HG03565 (cell line): ENCODE measurements around the gene PPP5C.
"Not testable (repeated sequence)": the region's sequence is repeated elsewhere in the genome, so short reads cannot be mapped to it uniquely, and the experiment has no call there.

ENCODE experiments used
- ATAC-seq: cut with Tn5 transposase; IDR thresholded peaks from one replicate; pipeline ENCODE4 v1.9.1; 2021; ENCODE audit warnings: mild to moderate bottlenecking, moderate library complexity; ENCODE audit not compliant: unreplicated experiment

The PPP5C gene

DNA sequence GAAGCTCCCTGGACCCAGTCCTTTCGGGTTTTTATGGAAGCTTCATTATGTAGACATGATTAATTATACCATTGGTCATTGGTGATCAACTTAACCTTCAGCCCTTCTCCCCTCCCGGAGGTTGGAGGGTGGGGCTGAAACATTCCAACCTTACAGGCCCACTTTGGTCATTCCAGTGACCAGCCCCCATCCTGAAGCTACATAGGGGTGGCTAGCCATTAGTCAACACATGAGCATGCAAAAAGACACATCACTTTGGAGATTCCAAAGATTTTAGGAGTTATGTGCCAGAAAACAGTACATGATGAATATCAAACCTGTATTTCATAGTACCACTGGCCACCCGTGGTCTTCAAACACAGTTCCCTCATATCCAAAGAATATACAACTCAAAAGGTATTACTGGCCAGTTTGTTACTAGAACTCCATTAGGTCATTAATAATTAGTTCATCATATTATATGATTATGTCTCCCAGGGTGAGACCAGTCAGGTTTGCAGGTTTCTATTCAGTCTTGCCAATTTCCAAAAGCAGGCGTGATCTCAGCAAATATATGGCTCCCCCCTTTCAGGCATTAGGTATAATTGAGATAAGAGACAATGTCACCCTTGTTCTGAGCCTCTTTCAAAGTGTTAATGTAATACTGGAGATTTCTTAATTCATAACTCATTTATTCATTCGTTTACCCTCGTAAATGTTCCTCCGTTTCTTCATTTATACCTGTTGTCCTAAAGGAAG lies 11.1 kb downstream of the PPP5C start:
- no peak for ATAC-seq

DNA sequence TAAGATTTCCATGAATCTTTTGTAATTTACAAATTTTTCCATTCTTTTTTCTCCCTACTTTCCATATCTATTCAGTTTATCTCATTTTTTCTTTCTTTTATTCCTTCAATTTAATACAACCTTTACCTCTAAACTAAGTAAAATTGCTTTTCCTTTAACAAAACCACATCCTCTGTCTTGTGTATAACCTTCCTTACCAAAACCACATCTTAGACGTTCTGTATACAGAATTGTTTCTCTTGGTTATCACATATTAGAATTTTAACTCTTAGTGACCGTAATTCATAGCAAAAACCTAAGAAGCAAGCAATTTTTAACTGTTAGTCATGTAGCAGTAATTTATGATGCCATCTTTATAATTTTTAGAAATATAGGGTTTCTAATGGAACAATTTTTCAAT lies 15.0 kb downstream of the PPP5C start:
- ATAC-seq = no peak

GRCh38 chr19:46364359-46364758 lies 17.5 kb downstream of the PPP5C start:
- ATAC-seq = no peak

DNA sequence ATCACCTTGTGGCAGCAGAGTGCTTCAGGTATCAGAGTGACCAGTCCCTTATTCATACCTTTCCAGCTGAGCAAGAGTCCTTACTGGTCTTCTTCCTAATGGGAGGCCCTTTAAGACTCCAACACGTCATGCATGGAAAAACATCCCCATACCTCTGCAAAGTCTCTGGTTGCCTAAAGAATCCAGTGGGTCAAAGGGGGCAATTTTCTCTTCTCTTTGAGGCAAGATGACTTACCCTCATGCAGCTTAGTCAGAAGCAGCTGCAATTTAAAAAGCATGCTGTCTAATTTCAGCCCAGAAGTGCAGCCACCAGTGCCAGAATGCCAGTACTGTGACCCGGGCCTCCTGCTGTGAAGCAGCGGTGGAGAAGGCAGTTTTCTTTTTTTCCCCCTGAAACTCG lies 18.7 kb downstream of the PPP5C start:
- ATAC-seq = no peak

- ATAC-seq = no peak
Measured at GRCh38 chr19:46366620-46367292, 19.9 kb downstream of the PPP5C start.

DNA sequence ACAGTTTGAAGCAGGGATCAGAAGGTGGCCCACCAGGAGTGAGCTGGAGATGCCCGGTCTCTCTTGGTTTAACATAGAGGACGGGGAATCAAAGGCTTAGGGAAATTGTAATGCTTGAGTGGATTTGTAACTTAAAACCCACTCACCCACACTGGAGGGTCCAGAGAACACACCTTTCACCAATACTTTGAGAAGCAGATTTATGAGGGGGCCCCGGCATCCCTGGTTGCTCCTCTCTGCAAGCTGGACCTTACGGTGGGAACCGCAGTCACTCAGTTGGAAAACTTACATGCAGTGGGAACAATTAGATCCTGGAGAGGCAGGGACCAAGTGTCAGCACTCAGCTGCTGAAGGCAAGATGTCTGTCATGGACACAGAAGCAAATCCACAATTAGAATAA lies 20.5 kb downstream of the PPP5C start:
- ATAC-seq = no peak

DNA sequence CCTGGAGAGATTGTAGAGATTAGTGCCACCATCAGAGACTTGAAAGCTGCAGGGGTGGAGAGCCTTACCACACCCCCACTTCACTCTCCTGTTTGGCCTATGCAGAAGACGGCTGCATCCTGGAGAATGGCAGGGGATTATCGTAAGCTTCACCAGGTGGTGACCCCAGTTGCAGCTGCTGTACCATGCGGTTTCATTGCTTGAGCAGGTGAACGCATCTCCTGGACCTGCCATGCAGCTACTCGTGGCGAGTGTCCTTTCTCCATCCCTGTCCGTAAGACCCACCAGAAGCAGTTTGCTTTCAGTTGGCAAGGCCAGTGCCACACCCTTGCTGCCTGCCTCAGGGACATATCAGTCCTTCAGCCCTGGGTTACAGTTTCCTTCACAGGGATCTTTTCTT lies 21.2 kb downstream of the PPP5C start:
- ATAC-seq = no peak

GRCh38 chr19:46369817-46370216 lies 22.9 kb downstream of the PPP5C start:
- ATAC-seq = no peak

GRCh38 chr19:46371371-46371901 lies 24.5 kb downstream of the PPP5C start:
- ATAC-seq = no peak

DNA sequence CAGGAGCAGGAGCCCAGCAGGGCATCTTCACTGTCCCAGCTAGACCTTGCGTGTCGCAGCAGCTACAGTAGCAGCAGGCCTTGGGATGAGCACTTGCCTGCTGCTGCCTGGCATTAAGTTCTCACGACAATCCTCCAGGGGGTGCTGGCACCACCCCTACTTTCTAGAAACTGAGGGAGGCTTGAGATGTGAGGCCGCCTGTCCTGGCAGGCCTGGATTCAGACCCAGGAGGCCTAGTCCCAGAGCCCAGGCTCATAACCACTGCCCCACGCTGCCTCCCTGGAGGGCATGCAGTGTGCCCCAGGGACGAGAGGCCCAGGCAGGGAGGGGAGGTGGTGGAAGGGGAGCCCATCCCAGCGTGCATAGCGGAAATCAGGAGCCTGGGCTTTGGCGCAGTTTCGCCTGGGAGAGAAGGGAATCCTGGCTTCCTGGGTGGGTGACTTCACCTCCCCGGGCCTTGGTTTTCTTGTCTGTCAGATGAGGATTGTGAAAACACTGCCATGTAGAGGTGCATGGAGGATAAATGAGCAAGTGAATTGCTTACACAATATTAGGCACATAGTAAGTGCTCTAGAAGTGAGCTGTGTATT lies 26.1 kb downstream of the PPP5C start:
- ATAC-seq = no peak

DNA sequence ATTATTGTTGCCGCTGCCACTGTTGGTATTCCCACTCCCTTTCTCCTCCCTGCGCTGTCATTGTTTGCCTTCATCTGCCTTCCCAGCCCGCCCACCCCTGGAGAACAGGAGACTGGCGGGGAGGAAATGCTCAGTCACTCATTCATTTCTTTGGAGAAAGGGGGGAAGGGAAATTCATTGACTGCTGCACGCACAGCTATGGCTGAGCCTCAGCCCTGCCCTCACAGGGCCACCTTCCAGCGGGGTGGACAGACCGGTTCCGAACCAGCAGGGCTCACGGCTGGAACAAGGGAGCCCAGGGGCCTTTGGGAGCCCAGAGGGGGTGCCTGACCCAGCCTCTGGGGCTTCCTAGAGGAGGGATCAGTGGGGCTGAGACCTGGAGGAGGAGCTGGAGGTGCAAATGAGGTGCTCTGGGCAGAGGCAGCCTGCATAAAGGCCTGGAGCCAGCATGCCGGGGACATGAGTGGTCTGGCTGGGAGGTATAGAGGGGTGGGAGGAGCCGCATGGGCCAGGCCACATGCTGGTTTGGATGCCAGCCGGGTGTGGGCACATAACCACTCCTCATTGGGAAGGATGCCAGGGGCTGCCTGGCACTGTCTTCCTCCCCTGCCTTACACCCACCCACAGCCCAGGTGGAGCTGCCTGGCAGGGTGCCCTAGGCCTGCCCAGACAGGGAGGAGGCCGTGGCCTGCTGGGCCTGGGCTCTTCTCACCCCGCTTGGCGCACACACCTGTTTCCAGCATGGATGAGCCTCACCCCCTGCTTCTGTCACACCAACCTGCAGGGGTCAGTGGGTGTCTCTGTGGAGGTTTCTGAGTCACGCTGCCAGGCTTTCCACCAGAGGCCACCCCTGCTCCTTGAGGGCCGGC lies 26.8 kb downstream of the PPP5C start:
- ATAC-seq = no peak

DNA sequence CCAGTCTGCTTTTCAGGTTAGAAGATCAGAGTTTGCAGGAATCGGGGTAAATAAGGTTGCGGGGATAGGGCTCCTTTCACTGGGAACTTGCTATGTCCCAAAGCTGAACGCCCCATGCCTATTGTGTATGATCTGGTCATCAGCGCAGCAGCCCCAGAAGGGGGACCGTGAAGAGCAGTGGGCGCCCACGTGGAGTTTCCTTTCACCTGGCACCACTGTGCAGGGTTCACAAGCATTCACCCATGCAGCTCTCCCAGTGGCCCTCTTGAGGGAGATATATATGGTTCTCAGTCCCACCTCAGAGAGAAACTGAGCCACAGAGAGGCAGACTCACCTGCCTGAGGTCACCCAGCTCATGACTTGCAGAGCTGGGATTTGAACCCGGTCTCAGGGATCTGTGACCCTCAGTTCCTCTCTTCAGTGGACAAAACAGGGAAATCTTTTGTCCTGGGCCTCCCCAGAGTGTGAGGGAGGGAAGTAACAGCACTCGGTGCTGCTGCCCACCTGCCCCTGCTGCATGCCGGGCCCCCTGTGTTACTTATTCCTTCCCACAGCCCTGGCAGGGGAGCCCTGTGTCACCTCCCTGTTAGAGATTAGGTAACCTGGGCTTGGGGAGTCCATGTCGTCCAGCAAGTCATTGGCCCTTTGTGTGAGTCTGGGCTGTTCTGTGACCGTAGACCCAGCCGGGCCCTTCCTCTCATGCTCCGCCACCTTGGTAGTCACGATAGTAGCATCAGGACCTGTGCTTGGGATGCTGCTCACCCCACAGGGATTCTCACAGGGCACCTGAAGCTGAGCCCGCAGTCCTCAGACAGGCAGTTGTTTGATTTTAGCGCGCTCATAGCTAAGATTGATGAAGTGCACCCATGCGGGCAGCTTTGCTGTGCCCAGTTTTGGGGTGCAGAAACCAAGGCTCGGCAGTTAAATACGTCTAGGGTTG lies 27.9 kb downstream of the PPP5C start:
- no peak for ATAC-seq

- not testable (repeated sequence) for ATAC-seq
Measured at GRCh38 chr19:46375476-46376067, 28.7 kb downstream of the PPP5C start.

- no peak for ATAC-seq
Measured at GRCh38 chr19:46376241-46377153, 29.6 kb downstream of the PPP5C start.

- no peak for ATAC-seq
Measured at GRCh38 chr19:46378268-46378667, 31.4 kb downstream of the PPP5C start.

DNA sequence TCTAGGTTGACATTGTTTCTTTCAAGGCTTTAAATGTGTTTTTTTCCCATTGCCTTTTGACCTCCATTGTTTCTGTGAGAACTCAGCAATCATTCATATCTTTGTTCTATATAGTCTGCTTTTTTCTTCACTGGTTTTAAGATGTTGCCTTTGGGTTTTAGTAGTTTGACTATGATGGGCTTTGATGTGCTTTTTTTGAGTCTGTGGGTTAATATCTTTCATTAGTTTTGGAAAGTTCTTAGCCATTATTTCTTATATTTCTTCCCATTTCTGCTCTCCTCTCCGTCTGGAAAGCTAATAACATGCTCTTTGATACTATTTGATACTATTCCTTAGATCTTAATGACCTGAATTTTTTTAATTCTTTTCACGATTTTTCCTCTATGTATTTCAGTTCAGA lies 33.8 kb downstream of the PPP5C start:
- ATAC-seq = no peak

GRCh38 chr19:46381346-46381745 lies 34.5 kb downstream of the PPP5C start:
- ATAC-seq = no peak

DNA sequence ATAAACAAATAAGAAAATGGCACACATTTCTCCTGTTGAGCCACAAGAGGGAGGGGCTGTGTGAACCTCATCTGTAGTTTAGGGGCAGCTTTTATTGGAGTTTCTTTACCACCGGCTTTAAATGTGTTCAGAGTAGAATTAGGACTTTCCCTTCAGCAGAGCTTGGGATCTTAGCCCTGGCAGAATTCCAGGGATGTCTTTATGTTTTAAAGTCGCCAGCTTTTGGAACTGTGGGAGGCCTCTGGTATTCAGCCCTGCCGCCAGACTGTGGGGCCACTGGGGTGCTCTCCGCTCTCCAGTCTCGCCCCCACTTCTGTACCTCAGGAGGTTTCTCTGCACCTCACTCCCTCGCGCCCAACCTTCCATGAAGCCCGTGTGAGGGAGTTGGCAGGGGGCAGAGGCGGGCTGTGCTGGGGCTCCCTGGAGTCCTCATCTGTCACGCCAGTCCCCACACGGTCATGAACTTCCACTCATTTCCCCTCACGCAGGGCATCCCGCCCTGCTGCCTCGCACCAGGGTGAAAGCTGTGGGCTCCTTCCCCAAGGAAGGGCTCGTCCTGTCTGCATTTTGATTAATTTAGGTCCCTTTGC lies 35.0 kb downstream of the PPP5C start:
- ATAC-seq = no peak
